PC-9 (cell line): ENCODE results near the gene CACNB3. TPM values are rescaled to one million over a fixed set of nuclear protein-coding genes. Genes with fewer than 3 reads are reported as not detected.
A peak's percentile ranks its signal among the peaks of the same experiment; 100 is the strongest.

Experiments used
- Bru-seq: library from RNA; stranded (reverse); fragments of 400-500 nt; gene quantifications from one replicate; lab custom pipeline; 2021; lab: Mats Ljungman, UMichigan
- BruChase-seq, 2 experiments: library from RNA; stranded (reverse); fragments of 400-500 nt; gene quantifications; one replicate each; lab custom pipeline; 2021; lab: Mats Ljungman, UMichigan
- BruUV-seq: library from RNA; stranded (reverse); fragments of 400-500 nt; replicated peaks from 2 replicates; lab custom pipeline; 2021; lab: Mats Ljungman, UMichigan
- CTCF ChIA-PET: fragments of 300-600 bp; sonication (Branson Sonifier 250); formaldehyde crosslinking; loops from one replicate; lab custom pipeline; 2022; ENCODE audit warnings: antibody characterized with exemption; lab: Charles Lee
- POLR2A ChIA-PET: fragments of 300-600 bp; sonication (Branson Sonifier 250); formaldehyde crosslinking; loops from one replicate; lab custom pipeline; 2022; ENCODE audit warnings: antibody characterized with exemption; ENCODE audit not compliant: unreplicated experiment; lab: Charles Lee
- DNase-seq, 2 experiments: peaks; one replicate each; pipeline versions ENCODE4 v3.0.0 to v3.0.0-alpha.2; 2015 to 2022; ENCODE audit warnings: mixed read lengths in 1 of 2
- H2AFZ ChIP-seq: fragments of 200-600 bp; sonication (generic); 2 replicates; pipeline ENCODE4 v1.8.1; 2017; ENCODE audit warnings: antibody characterized with exemption
- H3F3A ChIP-seq: fragments of 200-600 bp; sonication (generic); 2 replicates; pipeline ENCODE4 v1.8.1; 2017; ENCODE audit warnings: antibody characterized with exemption, mild to moderate bottlenecking, low read depth; ENCODE audit not compliant: insufficient read depth
- H3K27ac ChIP-seq: fragments of 200-600 bp; sonication (generic); 2 replicates; pipeline ENCODE4 v1.6.1; 2016; ENCODE audit warnings: mixed run types
- H3K27me3 ChIP-seq: fragments of 200-600 bp; sonication (generic); 2 replicates; pipeline ENCODE4 v1.6.1; 2016; ENCODE audit warnings: low read depth, mixed run types; ENCODE audit not compliant: insufficient read depth
- H3K36me3 ChIP-seq: fragments of 200-600 bp; sonication (generic); 2 replicates; pipeline ENCODE4 v1.6.1; 2016; ENCODE audit warnings: low read depth, mixed run types
- H3K4me1 ChIP-seq: fragments of 200-600 bp; sonication (generic); replicated peaks from 2 replicates; pipeline ENCODE4 v1.6.1; 2016; ENCODE audit warnings: mixed run types; ENCODE audit not compliant: insufficient read depth
- H3K4me2 ChIP-seq: fragments of 200-600 bp; sonication (generic); 2 replicates; pipeline ENCODE4 v1.6.1; 2017; ENCODE audit warnings: mixed run types
- H3K4me3 ChIP-seq: fragments of 200-600 bp; sonication (generic); 2 replicates; pipeline ENCODE4 v1.6.1; 2016; ENCODE audit warnings: mixed run types
- H3K79me2 ChIP-seq: fragments of 200-600 bp; sonication (generic); 2 replicates; pipeline ENCODE4 v1.6.1; 2017; ENCODE audit warnings: low read depth, mixed run types
- H3K9me2 ChIP-seq: fragments of 200-600 bp; sonication (generic); 2 replicates; pipeline ENCODE4 v1.8.1; 2017; ENCODE audit warnings: mild to moderate bottlenecking; ENCODE audit not compliant: insufficient read depth
- H3K9me3 ChIP-seq: fragments of 200-600 bp; sonication (generic); 2 replicates; pipeline ENCODE4 v1.8.1; 2016; ENCODE audit warnings: low read depth; ENCODE audit not compliant: insufficient read depth
- H4K20me1 ChIP-seq: fragments of 200-600 bp; sonication (generic); 2 replicates; pipeline ENCODE4 v1.8.1; 2017; ENCODE audit not compliant: insufficient read depth
- CTCF ChIP-seq: fragments of 200-600 bp; sonication (generic); conservative IDR thresholded peaks from 2 replicates; pipeline ENCODE4 v1.6.1; 2017; ENCODE audit warnings: mixed run types, antibody characterized with exemption, mild to moderate bottlenecking, moderate library complexity
- EZH2 ChIP-seq: fragments of 200-600 bp; sonication (generic); IDR thresholded peaks from 2 replicates; pipeline ENCODE4 v1.8.0; 2017; ENCODE audit warnings: antibody characterized with exemption, low read depth
- intact Hi-C: fragments of 100-400 bp; cut with micrococcal nuclease; formaldehyde crosslinking; loops from one replicate; pipeline ENCODE4 v1.10.0; 2022; ENCODE audit not compliant: unreplicated experiment
- long read RNA-seq: library from polyadenylated mRNA; stranded (forward); transcript quantifications from one replicate; pipeline ENCODE4 v2.0.0, GENCODE V29; 2022
- total RNA-seq: library from RNA; stranded (reverse); gene quantifications from 2 replicates; pipeline ENCODE4 v1.2.3, GENCODE V29; 2021

Gene CACNB3
- 35.4 TPM in 2 replicates for total RNA-seq
- percentile 37 among the genes with signal in this experiment for Bru-seq, nascent RNA
- BruChase-seq, experiment 1, labeled RNA remaining after a 2-hour chase: percentile 45 among the genes with signal in this experiment
- percentile 49 among the genes with signal in this experiment for BruChase-seq, experiment 2, labeled RNA remaining after a 6-hour chase
- long read RNA-seq, partial matches to known transcripts: 1 of 65 reads
- long read RNA-seq, other reads (novel, unspliced or antisense): 63 of 65 reads

GRCh38 chr12:48817873-48818830, at the start of gene CACNB3:
Gene CACNB3 (plus strand): TSS chr12:48818496. CDS start chr12:48818930, 434 bp downstream.
- Histone ChIP-seq H3K4me3 (peak within 1 kb of the TSS; percentile 79), H3K27ac (no peak within 1 kb of the TSS), H3F3A (peaks cover 9% of the 10 kb centered on the region; the same call in 1 of the 2 replicates), H3K9me2 (no peaks in the 10 kb centered on the region), H3K4me2 (peak within 1 kb of the TSS; percentile 92), H3K36me3 (no peaks in the 10 kb centered on the region), H4K20me1 (no peaks in the 10 kb centered on the region), H3K27me3 (no peaks in the 10 kb centered on the region), H3K9me3 (no peaks in the 10 kb centered on the region), H3K79me2 (no peaks in the 10 kb centered on the region), H2AFZ (peak within 1 kb of the TSS; percentile 85), H3K4me1 (peaks cover 10% of the 10 kb centered on the region; the same call in 1 of the 2 replicates)
- peak in 1 of 2 experiments; percentile 74 for DNase-seq
- POLR2A ChIA-PET: interaction anchor here (0.7 kb wide), 1 partner anchor 446 kb away, joined by 8 read pairs; no protein-coding TSS in a partner anchor
- CTCF ChIA-PET: no interaction called here
- TF ChIP-seq EZH2: no peak
- TF ChIP-seq CTCF: no peak
- intact Hi-C loops: loop anchor here (5.0 kb wide), 2 partner anchors 34 to 179 kb away; partner anchors contain the start of genes DDN and DDX23
- BruUV-seq: no TSS peak

GRCh38 chr12:48768736-48769135, 49.6 kb upstream of the CACNB3 start:
- H3K27ac ChIP-seq: no peak overlapping the region
- ChIA-PET CTCF (no interaction called here), POLR2A (no interaction called here)
- H3K9me2 ChIP-seq: no peaks in the 10 kb centered on the region
- H3K4me2 ChIP-seq: no peak overlapping the region
- H2AFZ ChIP-seq: no peak overlapping the region
- H3F3A ChIP-seq: peaks cover 21% of the 10 kb centered on the region; the same call in 1 of the 2 replicates
- no peaks in the 10 kb centered on the region for H3K9me3 ChIP-seq
- H3K4me3 ChIP-seq: no peak overlapping the region
- no TSS peak for BruUV-seq
- no peaks in the 10 kb centered on the region for H3K27me3 ChIP-seq
- TF ChIP-seq CTCF: no peak
- TF ChIP-seq EZH2: no peak
- H3K79me2 ChIP-seq: no peaks in the 10 kb centered on the region
- peaks cover 14% of the 10 kb centered on the region for H3K4me1 ChIP-seq
- H4K20me1 ChIP-seq: no peaks in the 10 kb centered on the region
- intact Hi-C loops: no loop called here
- DNase-seq: no peak
- H3K36me3 ChIP-seq: peaks cover 16% of the 10 kb centered on the region; the same call in 1 of the 2 replicates

- Histone ChIP-seq H3K36me3 (peaks cover 16% of the 10 kb centered on the region; the same call in 1 of the 2 replicates), H3K4me1 (no peaks in the 10 kb centered on the region; the same call in 1 of the 2 replicates), H2AFZ (no peak overlapping the region), H3K9me3 (no peaks in the 10 kb centered on the region), H3K27me3 (no peaks in the 10 kb centered on the region), H3K4me2 (no peak overlapping the region), H3K4me3 (no peak overlapping the region), H3K27ac (no peak overlapping the region), H3F3A (peaks cover under 1% of the 10 kb centered on the region; the same call in 1 of the 2 replicates), H3K79me2 (no peaks in the 10 kb centered on the region), H3K9me2 (no peaks in the 10 kb centered on the region), H4K20me1 (no peaks in the 10 kb centered on the region)
- ChIA-PET CTCF (no interaction called here), POLR2A (interaction anchor here (0.7 kb wide), 1 partner anchor 34 kb away, joined by 5 read pairs; no protein-coding TSS in a partner anchor)
- intact Hi-C loops: no loop called here
- no peak for DNase-seq
- no peak for TF ChIP-seq CTCF
- TF ChIP-seq EZH2: no peak
- BruUV-seq: no TSS peak
These were observed 47.5 kb upstream of the CACNB3 start for GRCh38 chr12:48770756-48771155.
